GM23338 (cell line): ENCODE measurements around the gene SLC39A11. TPM values are rescaled to one million over a fixed set of nuclear protein-coding genes. Genes with fewer than 3 reads are reported as not detected.

Source experiments
- ATAC-seq: fragments of 200-7000 bp; cut with Tn5 transposase; 3 replicates; pipeline ENCODE4 v1.9.1; 2020
- DNase-seq: peaks from one replicate; pipeline ENCODE4 v3.0.0-alpha.2; 2015; ENCODE audit warnings: low spot score
- H2AFZ ChIP-seq: fragments of 200-600 bp; sonication (generic); 2 replicates; pipeline ENCODE4 v1.8.0; 2016; ENCODE audit warnings: antibody characterized with exemption, mild to moderate bottlenecking, moderate library complexity
- H3F3A ChIP-seq: fragments of 200-600 bp; sonication (generic); replicated peaks from 2 replicates; pipeline ENCODE4 v1.8.0; 2017; ENCODE audit warnings: antibody characterized with exemption, mixed run types, low read depth
- H3K27ac ChIP-seq: fragments of 200-600 bp; sonication (generic); 2 replicates; pipeline ENCODE4 v1.6.1; 2016; ENCODE audit warnings: low read depth
- H3K27me3 ChIP-seq: fragments of 200-600 bp; sonication (generic); 2 replicates; pipeline ENCODE4 v1.8.0; 2016; ENCODE audit warnings: mild to moderate bottlenecking, mixed run types, moderate library complexity; ENCODE audit not compliant: insufficient read depth
- H3K36me3 ChIP-seq: fragments of 200-600 bp; sonication (generic); 2 replicates; pipeline ENCODE4 v1.8.0; 2016; ENCODE audit warnings: mild to moderate bottlenecking; ENCODE audit not compliant: insufficient read depth
- H3K4me1 ChIP-seq: fragments of 200-600 bp; sonication (generic); 2 replicates; pipeline ENCODE4 v1.8.0; 2016; ENCODE audit warnings: mild to moderate bottlenecking, moderate library complexity; ENCODE audit not compliant: insufficient read depth
- H3K4me2 ChIP-seq: fragments of 200-600 bp; sonication (generic); 2 replicates; pipeline ENCODE4 v1.7.1; 2017; ENCODE audit warnings: mixed run types
- H3K4me3 ChIP-seq: fragments of 200-600 bp; sonication (generic); 2 replicates; pipeline ENCODE4 v1.6.1; 2016; ENCODE audit warnings: mixed run types
- H3K79me2 ChIP-seq: fragments of 200-600 bp; sonication (generic); replicated peaks from 2 replicates; pipeline ENCODE4 v1.8.0; 2017; ENCODE audit warnings: mild to moderate bottlenecking; ENCODE audit not compliant: insufficient read depth
- H3K9me2 ChIP-seq: fragments of 200-600 bp; sonication (generic); 2 replicates; pipeline ENCODE4 v1.8.0; 2017; ENCODE audit not compliant: insufficient read depth
- H4K20me1 ChIP-seq: fragments of 200-600 bp; sonication (generic); replicated peaks from 2 replicates; pipeline ENCODE4 v1.8.0; 2017; ENCODE audit warnings: mild to moderate bottlenecking; ENCODE audit not compliant: insufficient read depth
- H3K27ac Mint-ChIP-seq: 2 replicates; pipeline ENCODE4 v1.8.0; 2020; ENCODE audit warnings: inconsistent platforms, mild to moderate bottlenecking, moderate library complexity, mixed read lengths
- H3K27me3 Mint-ChIP-seq: 3 replicates; pipeline ENCODE4 v1.8.0; 2022; ENCODE audit warnings: low read depth, mild to moderate bottlenecking, moderate library complexity, mixed read lengths, inconsistent platforms; ENCODE audit not compliant: insufficient read depth, poor library complexity
- H3K36me3 Mint-ChIP-seq: 3 replicates; pipeline ENCODE4 v1.8.0; 2021; ENCODE audit warnings: low read depth, mild to moderate bottlenecking, inconsistent platforms, moderate library complexity, mixed read lengths
- H3K4me1 Mint-ChIP-seq: 3 replicates; pipeline ENCODE4 v1.8.0; 2020; ENCODE audit warnings: mild to moderate bottlenecking, inconsistent platforms, mixed read lengths
- H3K4me3 Mint-ChIP-seq: 3 replicates; pipeline ENCODE4 v1.8.0; 2021; ENCODE audit warnings: moderate library complexity, mild to moderate bottlenecking, inconsistent platforms, mixed read lengths
- H3K9me3 Mint-ChIP-seq: 3 replicates; pipeline ENCODE4 v1.8.0; 2020; ENCODE audit warnings: moderate library complexity, mild to moderate bottlenecking, inconsistent platforms, mixed read lengths
- CREB1 ChIP-seq: fragments of 250-450 bp; sonication (Bioruptor Pico); IDR thresholded peaks from 2 replicates; pipeline ENCODE4 v1.5.0; 2020; ENCODE audit warnings: low read depth, mild to moderate bottlenecking, moderate library complexity
- ETS1 ChIP-seq: IDR thresholded peaks from 2 replicates; pipeline ENCODE4 v1.6.1; 2016; ENCODE audit warnings: antibody characterized with exemption
- EZH2 ChIP-seq: fragments of 200-600 bp; sonication (generic); IDR thresholded peaks from one replicate; pipeline ENCODE4 v1.8.0; 2017; ENCODE audit warnings: antibody characterized with exemption, mild to moderate bottlenecking, low read depth; ENCODE audit not compliant: unreplicated experiment
- EZH2phosphoT487 ChIP-seq: fragments of 200-600 bp; sonication (generic); IDR thresholded peaks from one replicate; pipeline ENCODE4 v1.8.1; 2018; ENCODE audit warnings: antibody characterized with exemption; ENCODE audit not compliant: unreplicated experiment
- JUNB ChIP-seq: IDR thresholded peaks from one replicate; pipeline ENCODE4 v1.6.1; 2016; ENCODE audit warnings: antibody characterized with exemption; ENCODE audit not compliant: unreplicated experiment
- NANOG ChIP-seq: IDR thresholded peaks from 2 replicates; pipeline ENCODE4 v1.6.1; 2016; ENCODE audit warnings: antibody characterized with exemption, borderline replicate concordance
- POLR2AphosphoS5 ChIP-seq: IDR thresholded peaks from 2 replicates; pipeline ENCODE4 v1.6.1; 2016; ENCODE audit warnings: antibody characterized with exemption, low read depth
- STAT1 ChIP-seq: IDR thresholded peaks from one replicate; pipeline ENCODE4 v1.6.1; 2016; ENCODE audit warnings: antibody characterized with exemption; ENCODE audit not compliant: unreplicated experiment
- ZNF114 ChIP-seq: fragments of 250-450 bp; sonication (Bioruptor Pico); IDR thresholded peaks from 2 replicates; pipeline ENCODE4 v1.5.0; 2020; ENCODE audit warnings: mild to moderate bottlenecking, moderate library complexity
- ZNF331 ChIP-seq: fragments of 250-450 bp; sonication (Bioruptor Pico); IDR thresholded peaks from 2 replicates; pipeline ENCODE4 v1.5.0; 2020; ENCODE audit warnings: low read depth, mild to moderate bottlenecking, moderate library complexity
- polyA plus RNA-seq: library from polyadenylated mRNA; unstranded; fragments of >200 nt; fragmentation: Nextera tagmentation; extraction: Ambion mirVana; gene quantifications from 2 replicates; pipeline ENCODE4 v1.2.1, GENCODE V29; 2016
- total RNA-seq: library from RNA; depleted of rRNA; stranded (reverse); fragments of >200 nt; shearing (Covaris generic); gene quantifications from 2 replicates; pipeline ENCODE4 v1.2.3, GENCODE V29; 2014
- TF ChIP-seq, protein P1 (sequence below), 2 experiments: fragments of 200-600 bp in 1 of 2; sonication (generic) in 1 of 2; conservative IDR thresholded peaks; 2 replicates each; pipeline versions ENCODE4 v1.5.1 to v1.6.1; 2016 to 2017; ENCODE audit warnings: antibody characterized with exemption in 2 of 2, low read depth in 2 of 2, mild to moderate bottlenecking in 2 of 2, moderate library complexity in 1 of 2
- TF ChIP-seq, protein P2 (sequence below): IDR thresholded peaks from one replicate; pipeline ENCODE4 v1.6.1; 2018; ENCODE audit warnings: antibody characterized with exemption; ENCODE audit not compliant: unreplicated experiment

Gene SLC39A11
- total and polyA plus RNA-seq, 2 experiments from 2014 or later: 10.8 to 18.1 TPM

GRCh38 chr17:72765368-72766153 lies 326.9 kb downstream of the SLC39A11 start:
- TF ChIP-seq POLR2AphosphoS5 (no peak), ZNF114 (CRISPR knock-in tag) (no peak), ZNF331 (CRISPR knock-in tag) (no peak), NANOG (no peak), STAT1 (no peak), EZH2 (no peak), CREB1 (CRISPR knock-in tag) (no peak), ETS1 (no peak), EZH2phosphoT487 (no peak), JUNB (no peak)
- TF ChIP-seq, protein P1, sequence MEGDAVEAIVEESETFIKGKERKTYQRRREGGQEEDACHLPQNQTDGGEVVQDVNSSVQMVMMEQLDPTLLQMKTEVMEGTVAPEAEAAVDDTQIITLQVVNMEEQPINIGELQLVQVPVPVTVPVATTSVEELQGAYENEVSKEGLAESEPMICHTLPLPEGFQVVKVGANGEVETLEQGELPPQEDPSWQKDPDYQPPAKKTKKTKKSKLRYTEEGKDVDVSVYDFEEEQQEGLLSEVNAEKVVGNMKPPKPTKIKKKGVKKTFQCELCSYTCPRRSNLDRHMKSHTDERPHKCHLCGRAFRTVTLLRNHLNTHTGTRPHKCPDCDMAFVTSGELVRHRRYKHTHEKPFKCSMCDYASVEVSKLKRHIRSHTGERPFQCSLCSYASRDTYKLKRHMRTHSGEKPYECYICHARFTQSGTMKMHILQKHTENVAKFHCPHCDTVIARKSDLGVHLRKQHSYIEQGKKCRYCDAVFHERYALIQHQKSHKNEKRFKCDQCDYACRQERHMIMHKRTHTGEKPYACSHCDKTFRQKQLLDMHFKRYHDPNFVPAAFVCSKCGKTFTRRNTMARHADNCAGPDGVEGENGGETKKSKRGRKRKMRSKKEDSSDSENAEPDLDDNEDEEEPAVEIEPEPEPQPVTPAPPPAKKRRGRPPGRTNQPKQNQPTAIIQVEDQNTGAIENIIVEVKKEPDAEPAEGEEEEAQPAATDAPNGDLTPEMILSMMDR (conservative IDR thresholded peaks at IDR 0.05; ENCODE audit: low read depth in 2 of 2): no peak
- TF ChIP-seq, protein P2, sequence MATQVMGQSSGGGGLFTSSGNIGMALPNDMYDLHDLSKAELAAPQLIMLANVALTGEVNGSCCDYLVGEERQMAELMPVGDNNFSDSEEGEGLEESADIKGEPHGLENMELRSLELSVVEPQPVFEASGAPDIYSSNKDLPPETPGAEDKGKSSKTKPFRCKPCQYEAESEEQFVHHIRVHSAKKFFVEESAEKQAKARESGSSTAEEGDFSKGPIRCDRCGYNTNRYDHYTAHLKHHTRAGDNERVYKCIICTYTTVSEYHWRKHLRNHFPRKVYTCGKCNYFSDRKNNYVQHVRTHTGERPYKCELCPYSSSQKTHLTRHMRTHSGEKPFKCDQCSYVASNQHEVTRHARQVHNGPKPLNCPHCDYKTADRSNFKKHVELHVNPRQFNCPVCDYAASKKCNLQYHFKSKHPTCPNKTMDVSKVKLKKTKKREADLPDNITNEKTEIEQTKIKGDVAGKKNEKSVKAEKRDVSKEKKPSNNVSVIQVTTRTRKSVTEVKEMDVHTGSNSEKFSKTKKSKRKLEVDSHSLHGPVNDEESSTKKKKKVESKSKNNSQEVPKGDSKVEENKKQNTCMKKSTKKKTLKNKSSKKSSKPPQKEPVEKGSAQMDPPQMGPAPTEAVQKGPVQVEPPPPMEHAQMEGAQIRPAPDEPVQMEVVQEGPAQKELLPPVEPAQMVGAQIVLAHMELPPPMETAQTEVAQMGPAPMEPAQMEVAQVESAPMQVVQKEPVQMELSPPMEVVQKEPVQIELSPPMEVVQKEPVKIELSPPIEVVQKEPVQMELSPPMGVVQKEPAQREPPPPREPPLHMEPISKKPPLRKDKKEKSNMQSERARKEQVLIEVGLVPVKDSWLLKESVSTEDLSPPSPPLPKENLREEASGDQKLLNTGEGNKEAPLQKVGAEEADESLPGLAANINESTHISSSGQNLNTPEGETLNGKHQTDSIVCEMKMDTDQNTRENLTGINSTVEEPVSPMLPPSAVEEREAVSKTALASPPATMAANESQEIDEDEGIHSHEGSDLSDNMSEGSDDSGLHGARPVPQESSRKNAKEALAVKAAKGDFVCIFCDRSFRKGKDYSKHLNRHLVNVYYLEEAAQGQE: no peak
- no peaks in the 10 kb centered on the region; the same call in 1 of the 2 replicates for H3K27me3 ChIP-seq
- H3K79me2 ChIP-seq: no peaks in the 10 kb centered on the region
- H3K4me2 ChIP-seq: no peak overlapping the region
- no peaks in the 10 kb centered on the region for H3F3A ChIP-seq
- peaks cover 4% of the 10 kb centered on the region; the same call in 2 of the 3 replicates for H3K4me1 Mint-ChIP-seq
- H3K4me1 ChIP-seq: no peaks in the 10 kb centered on the region
- no peak overlapping the region for H2AFZ ChIP-seq
- H3K27ac Mint-ChIP-seq: no peak overlapping the region
- H3K36me3 Mint-ChIP-seq: peaks cover 36% of the 10 kb centered on the region
- ATAC-seq (no peak), DNase-seq (no peak)
- H3K27me3 Mint-ChIP-seq: peaks cover 18% of the 10 kb centered on the region
- H3K9me2 ChIP-seq: no peaks in the 10 kb centered on the region; the same call in 1 of the 2 replicates
- no peak overlapping the region for H3K4me3 ChIP-seq
- H3K36me3 ChIP-seq: no peaks in the 10 kb centered on the region; the same call in 1 of the 2 replicates
- no peaks in the 10 kb centered on the region for H4K20me1 ChIP-seq
- H3K9me3 Mint-ChIP-seq: peaks cover 41% of the 10 kb centered on the region
- H3K27ac ChIP-seq: no peak overlapping the region
- H3K4me3 Mint-ChIP-seq: no peak overlapping the region
